A673 (cell line): ENCODE data around the gene DLGAP1. TPM values are rescaled to one million over a fixed set of nuclear protein-coding genes. Genes with fewer than 3 reads are reported as not detected.

Experiments used
- BruUV-seq: library from RNA; stranded (reverse); fragments of 400-500 nt; replicated peaks from 2 replicates; lab custom pipeline; 2021; lab: Mats Ljungman, UMichigan
- CTCF ChIA-PET: fragments of 300-600 bp; sonication (Branson Sonifier 250); formaldehyde crosslinking; loops from one replicate; lab custom pipeline; 2022; ENCODE audit warnings: antibody characterized with exemption; lab: Charles Lee
- POLR2A ChIA-PET: fragments of 300-600 bp; sonication (Branson Sonifier 250); formaldehyde crosslinking; loops from one replicate; lab custom pipeline; 2022; ENCODE audit warnings: antibody characterized with exemption; ENCODE audit not compliant: low non-redundant PET; lab: Charles Lee
- DNase-seq: peaks from one replicate; pipeline ENCODE4 v3.0.0-alpha.2; 2015; ENCODE audit warnings: low spot score
- H3K27ac ChIP-seq: fragments of 200-600 bp; sonication (generic); 2 replicates; pipeline ENCODE4 v1.5.1; 2016; ENCODE audit warnings: mixed run types, low read depth, mild to moderate bottlenecking, mixed read lengths, antibody characterized with exemption, low read length; ENCODE audit not compliant: poor library complexity, severe bottlenecking
- H3K27me3 ChIP-seq: fragments of 200-600 bp; sonication (generic); replicated peaks from 2 replicates; pipeline ENCODE4 v1.6.1; 2017; ENCODE audit warnings: mixed run types, low read depth, mild to moderate bottlenecking, mixed read lengths, antibody characterized with exemption, low read length; ENCODE audit not compliant: insufficient read depth, poor library complexity
- H3K36me3 ChIP-seq: fragments of 200-600 bp; sonication (generic); 2 replicates; pipeline ENCODE4 v1.6.1; 2016; ENCODE audit warnings: mixed run types, mild to moderate bottlenecking, mixed read lengths, antibody characterized with exemption, low read length; ENCODE audit not compliant: insufficient read depth, poor library complexity, severe bottlenecking
- H3K4me1 ChIP-seq: fragments of 200-600 bp; sonication (generic); 2 replicates; pipeline ENCODE4 v1.6.1; 2017; ENCODE audit warnings: mixed run types, mild to moderate bottlenecking, mixed read lengths, antibody characterized with exemption, low read length; ENCODE audit not compliant: insufficient read depth, poor library complexity, severe bottlenecking
- H3K4me3 ChIP-seq: fragments of 200-600 bp; sonication (generic); 2 replicates; pipeline ENCODE4 v1.5.1; 2016; ENCODE audit warnings: low read depth, mixed run types, mild to moderate bottlenecking, mixed read lengths, low read length; ENCODE audit not compliant: poor library complexity, severe bottlenecking
- H3K9me3 ChIP-seq: fragments of 200-600 bp; sonication (generic); 2 replicates; pipeline ENCODE4 v1.6.1; 2016; ENCODE audit warnings: mixed run types, low read depth, mild to moderate bottlenecking, mixed read lengths, antibody characterized with exemption, low read length; ENCODE audit not compliant: poor library complexity, severe bottlenecking
- EZH2 ChIP-seq: fragments of 200-600 bp; sonication (generic); IDR thresholded peaks from 2 replicates; pipeline ENCODE4 v1.6.1; 2017; ENCODE audit warnings: borderline replicate concordance, low read depth, mild to moderate bottlenecking, mixed read lengths, antibody characterized with exemption, low read length; ENCODE audit not compliant: poor library complexity, severe bottlenecking
- intact Hi-C: fragments of 100-400 bp; cut with micrococcal nuclease; formaldehyde crosslinking; loops from one replicate; pipeline ENCODE4 v1.10.0; 2022; ENCODE audit not compliant: unreplicated experiment
- total RNA-seq: library from RNA; stranded (reverse); gene quantifications from 2 replicates; pipeline ENCODE4 v1.2.3, GENCODE V29; 2021
- TF ChIP-seq, protein P1 (sequence below): fragments of 300-800, 200-600 bp; sonication (generic); conservative IDR thresholded peaks from 2 replicates; pipeline ENCODE4 v1.5.1; 2017; ENCODE audit warnings: low read depth, mild to moderate bottlenecking, antibody characterized with exemption, low read length, moderate library complexity, mixed read lengths

Gene DLGAP1
- total RNA-seq, 1 experiment from 2014 or later, result 135 TPM

DNA sequence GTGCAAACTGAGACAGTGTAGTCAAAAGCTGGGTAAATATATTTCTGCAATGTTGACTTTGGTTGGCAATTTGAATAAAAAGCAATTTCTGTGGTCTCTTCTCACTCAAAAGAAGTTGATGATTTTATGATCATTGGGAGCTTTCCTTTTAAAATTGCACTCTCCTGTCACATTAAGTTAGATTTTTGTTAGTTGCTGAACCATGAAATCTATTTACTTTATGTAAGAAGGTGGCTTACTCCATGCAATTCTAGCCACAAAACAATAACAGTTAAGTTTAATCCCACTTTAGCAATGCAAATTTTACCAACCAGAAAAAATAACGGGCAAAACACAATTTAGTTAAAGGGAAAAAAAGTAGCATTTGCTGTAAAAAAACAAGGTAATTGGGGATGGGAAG is 48.3 kb downstream of the DLGAP1 start:
- TF ChIP-seq, protein P1, sequence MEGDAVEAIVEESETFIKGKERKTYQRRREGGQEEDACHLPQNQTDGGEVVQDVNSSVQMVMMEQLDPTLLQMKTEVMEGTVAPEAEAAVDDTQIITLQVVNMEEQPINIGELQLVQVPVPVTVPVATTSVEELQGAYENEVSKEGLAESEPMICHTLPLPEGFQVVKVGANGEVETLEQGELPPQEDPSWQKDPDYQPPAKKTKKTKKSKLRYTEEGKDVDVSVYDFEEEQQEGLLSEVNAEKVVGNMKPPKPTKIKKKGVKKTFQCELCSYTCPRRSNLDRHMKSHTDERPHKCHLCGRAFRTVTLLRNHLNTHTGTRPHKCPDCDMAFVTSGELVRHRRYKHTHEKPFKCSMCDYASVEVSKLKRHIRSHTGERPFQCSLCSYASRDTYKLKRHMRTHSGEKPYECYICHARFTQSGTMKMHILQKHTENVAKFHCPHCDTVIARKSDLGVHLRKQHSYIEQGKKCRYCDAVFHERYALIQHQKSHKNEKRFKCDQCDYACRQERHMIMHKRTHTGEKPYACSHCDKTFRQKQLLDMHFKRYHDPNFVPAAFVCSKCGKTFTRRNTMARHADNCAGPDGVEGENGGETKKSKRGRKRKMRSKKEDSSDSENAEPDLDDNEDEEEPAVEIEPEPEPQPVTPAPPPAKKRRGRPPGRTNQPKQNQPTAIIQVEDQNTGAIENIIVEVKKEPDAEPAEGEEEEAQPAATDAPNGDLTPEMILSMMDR, result no peak
- no peak for TF ChIP-seq EZH2
- no peak for DNase-seq
- peaks cover 4% of the 10 kb centered on the region for H3K4me1 ChIP-seq
- ChIA-PET CTCF (interaction anchor here (0.6 kb wide), 1 partner anchor 301 kb away, joined by 8 read pairs; no protein-coding TSS in a partner anchor), POLR2A (no interaction called here)
- intact Hi-C loops, result no loop called here
- no peaks in the 10 kb centered on the region for H3K9me3 ChIP-seq
- H3K4me3 ChIP-seq, result no peak overlapping the region
- no peak overlapping the region for H3K27ac ChIP-seq
- no peaks in the 10 kb centered on the region for H3K27me3 ChIP-seq
- no TSS peak for BruUV-seq
- H3K36me3 ChIP-seq, result peaks cover 5% of the 10 kb centered on the region

DNA sequence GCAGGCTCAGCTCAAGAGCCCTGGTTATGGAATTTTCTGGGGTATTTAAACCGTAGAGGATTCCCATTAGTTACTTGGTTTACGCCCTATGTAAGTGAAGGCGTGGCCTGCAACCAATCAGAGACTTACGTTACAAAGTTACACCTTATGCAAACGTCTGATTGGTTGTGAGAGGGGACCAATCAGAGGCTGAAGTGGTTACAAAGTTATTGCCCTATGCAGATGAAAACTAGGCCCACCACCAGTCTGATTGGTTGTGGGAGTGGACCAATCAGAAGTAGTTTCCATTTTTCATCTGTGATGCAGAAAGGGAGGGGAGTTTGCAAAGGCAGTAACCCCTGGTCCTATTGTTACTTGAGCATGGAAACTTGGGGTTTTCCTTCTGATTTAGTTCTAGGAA is 49.1 kb downstream of the DLGAP1 start:
- intact Hi-C loops, result no loop called here
- CTCF ChIA-PET, result no interaction called here
- no TSS peak for BruUV-seq
- Histone ChIP-seq H3K27me3 (no peaks in the 10 kb centered on the region), H3K9me3 (no peaks in the 10 kb centered on the region), H3K27ac (no peak overlapping the region), H3K36me3 (peaks cover 5% of the 10 kb centered on the region), H3K4me3 (no peak overlapping the region), H3K4me1 (peaks cover 12% of the 10 kb centered on the region)
- TF ChIP-seq EZH2, result no peak
- TF ChIP-seq, protein P1, result no peak
- POLR2A ChIA-PET, result no interaction called here
- DNase-seq, result no peak

DNA sequence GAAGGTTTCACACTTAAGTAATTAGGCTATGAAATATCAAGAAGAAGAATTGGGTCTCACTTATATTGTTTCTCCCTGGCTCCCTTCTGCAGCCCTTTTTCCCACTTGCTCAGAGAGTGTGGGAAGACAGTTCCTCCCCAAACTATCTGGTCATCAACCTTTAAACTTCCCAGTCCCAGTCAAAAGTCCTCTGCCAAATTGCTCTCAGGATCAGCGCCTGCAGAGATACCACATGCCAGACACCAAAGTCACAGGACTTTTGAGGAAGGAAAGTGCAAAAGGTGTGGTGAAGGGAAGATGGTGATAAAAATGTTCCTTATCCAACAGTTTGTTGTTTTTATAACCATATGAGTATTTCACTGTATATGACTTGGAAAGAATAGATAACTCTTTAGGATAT is 51.3 kb downstream of the DLGAP1 start:
- H3K27me3 ChIP-seq, result no peaks in the 10 kb centered on the region
- no peaks in the 10 kb centered on the region for H3K36me3 ChIP-seq
- no peak for TF ChIP-seq EZH2
- TF ChIP-seq, protein P1, result no peak
- H3K4me1 ChIP-seq, result peaks cover 17% of the 10 kb centered on the region
- CTCF ChIA-PET, result no interaction called here
- intact Hi-C loops, result no loop called here
- H3K9me3 ChIP-seq, result no peaks in the 10 kb centered on the region
- POLR2A ChIA-PET, result interaction anchor here (0.6 kb wide), 1 partner anchor 587 kb away, joined by 3 read pairs; no protein-coding TSS in a partner anchor
- DNase-seq, result no peak
- BruUV-seq, result no TSS peak
- no peak overlapping the region for H3K4me3 ChIP-seq
- no peak overlapping the region for H3K27ac ChIP-seq
